Measurements from ENCODE around the gene ST6GAL2. TPM values are rescaled to one million over a fixed set of nuclear protein-coding genes. Genes with fewer than 3 reads are reported as not detected.
A peak's percentile ranks its signal among the peaks of the same experiment; 100 is the strongest.

ST6GAL2 gene
- total and polyA plus RNA-seq, 2 experiments from 2014 or later = 0.46 to 0.57 TPM

GRCh38 chr2:106863387-106863786 lies 22.6 kb downstream of the ST6GAL2 start:
- Histone ChIP-seq H3K27ac (no peak overlapping the region), H3K4me3 (no peak overlapping the region), H3K9me3 (ENCODE audit: low read depth) (no peaks in the 10 kb centered on the region), H3K36me3 (no peaks in the 10 kb centered on the region), H3K4me1 (ENCODE audit: low read depth) (no peaks in the 10 kb centered on the region), H3K27me3 (peaks cover 14% of the 10 kb centered on the region)
- no peak for DNase-seq (ENCODE audit: low read depth in 1 of 2, low spot score in 1 of 2)
- TF ChIP-seq CTCF (IDR thresholded peaks at IDR 0.05; ENCODE audit: low read depth, low read length) = peak; percentile 19

GRCh38 chr2:106859498-106859897 lies 26.5 kb downstream of the ST6GAL2 start:
- DNase-seq (ENCODE audit: low read depth in 1 of 2, low spot score in 1 of 2) = no peak
- H3K4me1 ChIP-seq (ENCODE audit: low read depth) = no peaks in the 10 kb centered on the region
- H3K27ac ChIP-seq = no peak overlapping the region
- H3K9me3 ChIP-seq (ENCODE audit: low read depth) = no peaks in the 10 kb centered on the region
- H3K36me3 ChIP-seq = no peaks in the 10 kb centered on the region
- H3K4me3 ChIP-seq = no peak overlapping the region
- no peak for TF ChIP-seq CTCF (IDR thresholded peaks at IDR 0.05; ENCODE audit: low read depth, low read length)
- peaks cover 4% of the 10 kb centered on the region for H3K27me3 ChIP-seq

- no peaks in the 10 kb centered on the region for H3K9me3 ChIP-seq (ENCODE audit: low read depth)
- TF ChIP-seq CTCF (IDR thresholded peaks at IDR 0.05; ENCODE audit: low read depth, low read length) = no peak
- no peaks in the 10 kb centered on the region for H3K27me3 ChIP-seq
- DNase-seq (ENCODE audit: low read depth in 1 of 2, low spot score in 1 of 2) = no peak
- H3K4me1 ChIP-seq (ENCODE audit: low read depth) = no peaks in the 10 kb centered on the region
- H3K36me3 ChIP-seq = no peaks in the 10 kb centered on the region
- H3K4me3 ChIP-seq = no peak overlapping the region
- no peak overlapping the region for H3K27ac ChIP-seq
Observed at GRCh38 chr2:106858810-106859209, 27.2 kb downstream of the ST6GAL2 start.

GRCh38 chr2:106857882-106858478 lies 28.0 kb downstream of the ST6GAL2 start:
- Histone ChIP-seq H3K27me3 (no peaks in the 10 kb centered on the region), H3K36me3 (no peaks in the 10 kb centered on the region), H3K4me3 (no peak overlapping the region), H3K4me1 (ENCODE audit: low read depth) (no peaks in the 10 kb centered on the region), H3K9me3 (ENCODE audit: low read depth) (no peaks in the 10 kb centered on the region), H3K27ac (no peak overlapping the region)
- TF ChIP-seq CTCF (IDR thresholded peaks at IDR 0.05; ENCODE audit: low read depth, low read length) = no peak
- DNase-seq (ENCODE audit: low read depth in 1 of 2, low spot score in 1 of 2) = no peak

GRCh38 chr2:106853631-106854030 lies 32.3 kb downstream of the ST6GAL2 start:
- Histone ChIP-seq H3K4me1 (ENCODE audit: low read depth) (peaks cover 16% of the 10 kb centered on the region), H3K36me3 (no peaks in the 10 kb centered on the region), H3K4me3 (no peak overlapping the region), H3K27ac (no peak overlapping the region), H3K9me3 (ENCODE audit: low read depth) (no peaks in the 10 kb centered on the region), H3K27me3 (no peaks in the 10 kb centered on the region)
- no peak for DNase-seq (ENCODE audit: low read depth in 1 of 2, low spot score in 1 of 2)
- TF ChIP-seq CTCF (IDR thresholded peaks at IDR 0.05; ENCODE audit: low read depth, low read length) = no peak
